Measurements from ENCODE around the gene ORM1. TPM values are rescaled to one million over a fixed set of nuclear protein-coding genes. Genes with fewer than 3 reads are reported as not detected.

ORM1 gene
- total RNA-seq, 1 experiment from 2014 or later = not detected

- Histone ChIP-seq H3K4me3 (no peak overlapping the region), H4K20me1 (ENCODE audit: insufficient read depth) (no peaks in the 10 kb centered on the region), H3K79me2 (ENCODE audit: low read depth) (no peaks in the 10 kb centered on the region), H3K9me3 (ENCODE audit: insufficient read depth, low read depth) (no peaks in the 10 kb centered on the region), H2AFZ (no peak overlapping the region), H3K4me2 (no peak overlapping the region), H3K9me2 (ENCODE audit: insufficient read depth) (no peaks in the 10 kb centered on the region), H3K36me3 (ENCODE audit: low read depth) (no peaks in the 10 kb centered on the region), H3K4me1 (replicated peaks; ENCODE audit: insufficient read depth) (no peaks in the 10 kb centered on the region), H3K27ac (no peak overlapping the region), H3F3A (ENCODE audit: insufficient read depth, low read depth) (no peaks in the 10 kb centered on the region), H3K27me3 (ENCODE audit: insufficient read depth, low read depth) (0 out of 2 replicates have a peak, but pooled peaks cover 4% of the 10 kb centered on the region)
- BruUV-seq (replicated peaks) = no TSS peak
- ChIA-PET POLR2A (ENCODE audit: unreplicated experiment) (no interaction called here), CTCF (interaction anchor here (1.4 kb wide), 1 partner anchor 222 kb away, joined by 4 read pairs; no protein-coding TSS in a partner anchor)
- DNase-seq = no peak
- TF ChIP-seq EZH2 (IDR thresholded peaks at IDR 0.05; ENCODE audit: low read depth) = no peak
- TF ChIP-seq, protein P1, sequence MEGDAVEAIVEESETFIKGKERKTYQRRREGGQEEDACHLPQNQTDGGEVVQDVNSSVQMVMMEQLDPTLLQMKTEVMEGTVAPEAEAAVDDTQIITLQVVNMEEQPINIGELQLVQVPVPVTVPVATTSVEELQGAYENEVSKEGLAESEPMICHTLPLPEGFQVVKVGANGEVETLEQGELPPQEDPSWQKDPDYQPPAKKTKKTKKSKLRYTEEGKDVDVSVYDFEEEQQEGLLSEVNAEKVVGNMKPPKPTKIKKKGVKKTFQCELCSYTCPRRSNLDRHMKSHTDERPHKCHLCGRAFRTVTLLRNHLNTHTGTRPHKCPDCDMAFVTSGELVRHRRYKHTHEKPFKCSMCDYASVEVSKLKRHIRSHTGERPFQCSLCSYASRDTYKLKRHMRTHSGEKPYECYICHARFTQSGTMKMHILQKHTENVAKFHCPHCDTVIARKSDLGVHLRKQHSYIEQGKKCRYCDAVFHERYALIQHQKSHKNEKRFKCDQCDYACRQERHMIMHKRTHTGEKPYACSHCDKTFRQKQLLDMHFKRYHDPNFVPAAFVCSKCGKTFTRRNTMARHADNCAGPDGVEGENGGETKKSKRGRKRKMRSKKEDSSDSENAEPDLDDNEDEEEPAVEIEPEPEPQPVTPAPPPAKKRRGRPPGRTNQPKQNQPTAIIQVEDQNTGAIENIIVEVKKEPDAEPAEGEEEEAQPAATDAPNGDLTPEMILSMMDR (conservative IDR thresholded peaks at IDR 0.05) = no peak
- intact Hi-C loops (cut with micrococcal nuclease; ENCODE audit: unreplicated experiment) = no loop called here
These were observed 19.3 kb upstream of the ORM1 start for GRCh38 chr9:114303571-114303970.

DNA sequence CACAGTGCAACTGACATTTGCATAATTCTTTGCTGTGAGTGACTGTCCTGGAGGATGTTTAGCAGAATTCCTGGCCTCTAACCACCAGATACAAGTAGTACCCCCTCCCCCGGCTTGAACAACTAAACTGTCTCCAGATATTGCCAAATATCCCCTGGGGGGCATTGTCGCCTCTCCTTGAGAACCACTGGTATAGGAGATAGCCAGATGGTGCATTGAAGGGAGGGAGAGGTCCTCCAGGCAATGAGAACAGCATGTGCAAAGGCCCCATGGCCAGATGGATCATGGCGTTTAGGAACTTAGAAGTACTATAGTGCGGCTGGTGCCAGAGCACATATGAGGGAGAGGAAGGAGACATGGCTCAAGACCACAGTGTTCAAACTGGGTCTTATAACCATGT lies 18.9 kb upstream of the ORM1 start:
- intact Hi-C loops (cut with micrococcal nuclease; ENCODE audit: unreplicated experiment) = no loop called here

GRCh38 chr9:114304416-114305188 lies 18.3 kb upstream of the ORM1 start:
- Histone ChIP-seq H3K4me2 (no peak overlapping the region), H3K79me2 (ENCODE audit: low read depth) (no peaks in the 10 kb centered on the region), H3K9me3 (ENCODE audit: insufficient read depth, low read depth) (no peaks in the 10 kb centered on the region), H2AFZ (no peak overlapping the region), H3K27ac (no peak overlapping the region), H4K20me1 (ENCODE audit: insufficient read depth) (no peaks in the 10 kb centered on the region), H3K4me3 (no peak overlapping the region), H3K9me2 (ENCODE audit: insufficient read depth) (no peaks in the 10 kb centered on the region), H3K4me1 (replicated peaks; ENCODE audit: insufficient read depth) (no peaks in the 10 kb centered on the region), H3F3A (ENCODE audit: insufficient read depth, low read depth) (no peaks in the 10 kb centered on the region), H3K27me3 (ENCODE audit: insufficient read depth, low read depth) (0 out of 2 replicates have a peak, but pooled peaks cover 8% of the 10 kb centered on the region), H3K36me3 (ENCODE audit: low read depth) (no peaks in the 10 kb centered on the region)
- BruUV-seq (replicated peaks) = no TSS peak
- ChIA-PET CTCF (interaction anchor here (1.4 kb wide), 1 partner anchor 223 kb away, joined by 4 read pairs; no protein-coding TSS in a partner anchor), POLR2A (ENCODE audit: unreplicated experiment) (interaction anchor here (0.6 kb wide), 1 partner anchor 587 kb away, joined by 5 read pairs; no protein-coding TSS in a partner anchor)
- intact Hi-C loops (cut with micrococcal nuclease; ENCODE audit: unreplicated experiment) = loop anchor here (1.0 kb wide), 2 partner anchors 149 to 196 kb away; partner anchors contain the start of gene COL27A1
- DNase-seq = no peak
- TF ChIP-seq, protein P1 (conservative IDR thresholded peaks at IDR 0.05) = no peak
- TF ChIP-seq EZH2 (IDR thresholded peaks at IDR 0.05; ENCODE audit: low read depth) = no peak

More for the DNA sequence above, 18.9 kb upstream of the ORM1 start:
- TF ChIP-seq EZH2 (IDR thresholded peaks at IDR 0.05; ENCODE audit: low read depth) = no peak
- TF ChIP-seq, protein P1 (conservative IDR thresholded peaks at IDR 0.05) = no peak
- H3K4me1 ChIP-seq (replicated peaks; ENCODE audit: insufficient read depth) = no peaks in the 10 kb centered on the region
- H4K20me1 ChIP-seq (ENCODE audit: insufficient read depth) = no peaks in the 10 kb centered on the region
- H3K36me3 ChIP-seq (ENCODE audit: low read depth) = no peaks in the 10 kb centered on the region
- BruUV-seq (replicated peaks) = no TSS peak
- H3K4me2 ChIP-seq = no peak overlapping the region
- no peaks in the 10 kb centered on the region for H3K9me2 ChIP-seq (ENCODE audit: insufficient read depth)
- DNase-seq = no peak
- ChIA-PET CTCF (interaction anchor here (1.4 kb wide), 1 partner anchor 222 kb away, joined by 4 read pairs; no protein-coding TSS in a partner anchor), POLR2A (ENCODE audit: unreplicated experiment) (interaction anchor here (0.6 kb wide), 1 partner anchor 586 kb away, joined by 5 read pairs; no protein-coding TSS in a partner anchor)
- H3K27me3 ChIP-seq (ENCODE audit: insufficient read depth, low read depth) = 0 out of 2 replicates have a peak, but pooled peaks cover 6% of the 10 kb centered on the region
- H3K79me2 ChIP-seq (ENCODE audit: low read depth) = no peaks in the 10 kb centered on the region
- H3K27ac ChIP-seq = no peak overlapping the region
- no peak overlapping the region for H2AFZ ChIP-seq
- H3K9me3 ChIP-seq (ENCODE audit: insufficient read depth, low read depth) = no peaks in the 10 kb centered on the region
- H3F3A ChIP-seq (ENCODE audit: insufficient read depth, low read depth) = no peaks in the 10 kb centered on the region
- no peak overlapping the region for H3K4me3 ChIP-seq

Data from PC-9 (cell line).